ENCODE results near the gene SLC12A7.

DNA sequence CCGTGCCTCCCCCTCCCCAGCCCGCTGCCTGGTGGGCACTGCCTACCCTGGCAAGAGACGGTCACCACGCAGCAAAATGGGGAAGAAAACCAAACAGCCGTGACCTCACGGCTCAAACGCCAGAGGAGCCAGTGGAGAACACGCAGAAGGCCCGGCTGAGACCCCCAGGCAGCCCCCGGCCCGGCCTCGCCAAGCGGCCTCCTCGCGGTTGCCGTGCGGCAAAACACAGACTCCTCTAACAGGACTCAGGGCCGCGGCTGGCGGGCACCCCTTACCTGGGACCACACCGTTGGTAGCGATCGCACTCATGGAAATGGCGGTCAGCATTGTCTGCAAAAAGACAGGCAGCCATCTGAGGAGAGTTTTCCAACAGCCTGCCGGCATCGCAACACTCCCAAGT is 23.8 kb downstream of the SLC12A7 start:
- TF ChIP-seq CTCF (IDR thresholded peaks at IDR 0.05) (no peak), POLR2AphosphoS5 (IDR thresholded peaks at IDR 0.05) (no peak), EP300 (IDR thresholded peaks at IDR 0.05) (no peak)

Measured in sigmoid colon (tissue), 4 donors.